HCT116 (cell line): ENCODE data around the gene RPRM. TPM values are rescaled to one million over a fixed set of nuclear protein-coding genes. Genes with fewer than 3 reads are reported as not detected.

Experiments
- CBX3 ChIP-seq: IDR thresholded peaks from 2 replicates; pipeline ENCODE4 v1.6.1; 2012; ENCODE audit warnings: low read depth
- EGR1 ChIP-seq: IDR thresholded peaks from 2 replicates; pipeline ENCODE4 v1.6.1; 2012; ENCODE audit warnings: low read depth
- EZH2phosphoT487 ChIP-seq: fragments of 200-600 bp; IDR thresholded peaks from 2 replicates; pipeline ENCODE4 v1.6.1; 2018; ENCODE audit warnings: antibody characterized with exemption, borderline replicate concordance
- REST ChIP-seq: IDR thresholded peaks from 2 replicates; pipeline ENCODE4 v1.6.1; 2012; ENCODE audit warnings: low read depth
- SP1 ChIP-seq: IDR thresholded peaks from 2 replicates; pipeline ENCODE4 v1.6.1; 2012; ENCODE audit warnings: low read depth
- TCF7L2 ChIP-seq: IDR thresholded peaks from 2 replicates; pipeline ENCODE4 v1.7.0; 2011; ENCODE audit warnings: borderline replicate concordance, inconsistent platforms; ENCODE audit not compliant: insufficient read depth, insufficient read length; ENCODE audit errors: extremely low read depth
- YY1 ChIP-seq: IDR thresholded peaks from 2 replicates; pipeline ENCODE4 v1.6.1; 2011; ENCODE audit warnings: low read length, low read depth, moderate library complexity, mild to moderate bottlenecking; ENCODE audit not compliant: insufficient replicate concordance; ENCODE audit errors: extremely low read depth
- ZBTB33 ChIP-seq: IDR thresholded peaks from 2 replicates; pipeline ENCODE4 v1.6.1; 2011; ENCODE audit warnings: mild to moderate bottlenecking, low read length, moderate library complexity; ENCODE audit not compliant: insufficient replicate concordance; ENCODE audit errors: extremely low read depth
- ZNF274 ChIP-seq: fragments of 200-500 bp; sonication (Bioruptor generic); IDR thresholded peaks from 2 replicates; pipeline ENCODE4 v1.6.1; 2014; ENCODE audit warnings: mild to moderate bottlenecking, low read depth, low read length, inconsistent platforms
- total RNA-seq: library from RNA; stranded (reverse); gene quantifications from one replicate; pipeline ENCODE4 v1.2.1, GENCODE V29; 2021; ENCODE audit not compliant: unreplicated experiment

Gene RPRM
- total RNA-seq, 1 experiment from 2014 or later, result not detected

GRCh38 chr2:153464395-153464794 is 14.2 kb downstream of the RPRM start (continued):
- TF ChIP-seq REST (no peak), TCF7L2 (no peak), ZNF274 (no peak), CBX3 (no peak), ZBTB33 (no peak), EGR1 (no peak), YY1 (no peak), EZH2phosphoT487 (no peak), SP1 (no peak)
